GM18951 (cell line): ENCODE measurements around the gene EIF1AD.

ENCODE experiments used
- POLR2A ChIP-seq: IDR thresholded peaks from 4 replicates; pipeline ENCODE4 v1.6.1; 2011; ENCODE audit warnings: mild to moderate bottlenecking; ENCODE audit not compliant: insufficient read length, insufficient read depth; ENCODE audit errors: extremely low read depth
- in situ Hi-C: fragments of 300-500 bp; cut with MboI; formaldehyde crosslinking; loops from one replicate; pipeline ENCODE4 v1.12.0; 2022; ENCODE audit warnings: low sequenced_read_pairs, mixed read lengths, inconsistent platforms; ENCODE audit not compliant: unreplicated experiment

The EIF1AD gene

GRCh38 chr11:65978391-65979238, 23.3 kb downstream of the EIF1AD start:
- in situ Hi-C loops = loop anchor here (25.0 kb wide), 1 partner anchor 266 kb away; the partner anchor contains the start of genes KAT5 and RNASEH2C
- TF ChIP-seq POLR2A = no peak

DNA sequence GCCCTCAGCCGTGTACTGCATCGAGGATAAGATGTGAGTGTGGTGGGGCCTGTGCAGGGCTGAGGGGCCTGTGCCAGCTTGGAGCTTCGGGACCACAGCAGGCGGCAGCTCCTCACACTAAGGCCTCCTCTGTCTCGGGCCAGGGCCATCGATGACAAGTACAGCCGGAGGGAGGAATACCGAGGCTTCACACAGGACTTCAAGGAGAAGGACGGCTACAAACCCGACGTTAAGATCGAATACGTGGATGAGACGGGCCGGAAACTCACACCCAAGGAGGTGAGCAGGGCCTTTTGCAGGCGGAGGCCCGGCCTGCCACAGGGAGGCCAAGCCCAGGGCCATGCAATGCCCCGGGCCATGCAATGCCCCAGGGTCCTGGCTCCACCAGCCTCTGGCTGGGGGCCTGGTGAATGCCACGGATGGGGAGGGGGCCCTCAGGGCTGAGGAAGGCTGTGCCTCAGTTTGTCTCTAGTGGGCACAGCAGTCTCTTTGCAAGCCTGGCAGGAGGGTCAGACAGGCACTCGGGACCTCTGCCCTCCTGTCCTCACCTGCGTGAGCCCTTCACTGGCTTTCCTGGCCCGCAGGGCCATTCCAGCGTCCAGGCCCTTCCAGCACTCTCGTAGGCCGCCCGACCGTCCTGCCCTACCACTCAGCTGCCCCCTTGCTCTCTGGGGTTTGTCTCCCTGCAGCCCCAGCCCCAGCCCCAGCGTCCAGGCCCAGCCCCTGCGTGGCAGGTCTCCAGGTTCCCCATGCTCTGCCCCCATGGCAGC, 24.2 kb downstream of the EIF1AD start:
- in situ Hi-C loops = loop anchor here (25.0 kb wide), 1 partner anchor 266 kb away; the partner anchor contains the start of genes KAT5 and RNASEH2C
- TF ChIP-seq POLR2A = no peak

- in situ Hi-C loops = loop anchor here (25.0 kb wide), 1 partner anchor 264 kb away; the partner anchor contains the start of genes KAT5 and RNASEH2C
- TF ChIP-seq POLR2A = no peak
Measured at GRCh38 chr11:65976216-65977176, 25.5 kb downstream of the EIF1AD start.

DNA sequence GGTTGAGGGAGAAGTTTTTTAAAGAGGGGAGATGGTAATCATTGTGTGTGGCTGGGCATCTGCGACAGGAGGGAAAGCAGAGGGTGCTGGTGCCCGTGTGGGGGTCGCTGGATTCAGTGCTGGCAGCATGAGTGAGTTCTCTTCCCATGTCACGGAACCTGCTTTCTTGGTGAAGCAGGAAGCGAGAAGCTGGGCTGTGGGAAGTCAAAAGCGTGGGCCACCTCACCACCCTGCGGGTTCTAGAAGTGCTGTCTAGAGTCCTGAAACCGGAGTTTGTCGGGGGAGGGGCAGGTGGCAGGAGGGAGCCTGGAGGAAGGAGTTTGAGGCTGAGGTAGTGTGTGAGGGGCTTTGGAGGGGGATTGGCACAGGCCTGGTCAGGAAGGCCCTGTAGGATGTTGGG, 26.2 kb downstream of the EIF1AD start:
- in situ Hi-C loops = loop anchor here (25.0 kb wide), 1 partner anchor 263 kb away; the partner anchor contains the start of genes KAT5 and RNASEH2C
- TF ChIP-seq POLR2A = no peak

DNA sequence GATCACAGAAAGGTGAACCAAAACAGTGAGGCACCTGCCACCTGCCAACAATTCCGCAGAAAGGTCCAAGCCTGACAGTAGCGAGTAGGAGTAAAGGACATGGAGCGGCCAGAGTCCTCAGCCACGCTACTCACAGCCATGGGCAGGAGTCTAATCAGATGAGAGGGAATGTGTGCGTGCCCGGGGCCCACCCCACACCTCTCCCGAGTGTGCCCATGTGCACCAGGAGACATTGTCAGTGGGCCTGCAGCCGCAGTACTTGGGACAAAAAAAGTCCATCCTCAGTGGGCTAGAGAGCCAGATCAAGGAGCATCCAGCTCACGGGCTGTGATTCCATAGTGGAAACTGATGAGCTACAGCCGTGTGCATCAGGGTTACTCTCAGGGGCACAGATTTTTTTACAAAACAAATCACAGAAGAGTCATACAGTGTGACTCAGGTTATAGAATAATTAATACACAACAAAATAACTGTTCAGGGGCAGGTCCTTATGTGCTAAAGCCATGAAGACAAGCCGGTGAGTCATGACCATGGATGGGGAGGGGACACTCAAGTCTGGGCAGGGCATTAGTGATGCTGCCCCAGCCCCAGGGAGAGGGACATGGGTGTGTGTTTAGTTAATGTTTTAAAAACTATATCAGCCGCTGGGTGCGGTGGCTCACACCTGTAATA, 28.4 kb downstream of the EIF1AD start:
- TF ChIP-seq POLR2A = no peak
- in situ Hi-C loops = no loop called here

- TF ChIP-seq POLR2A = no peak
- in situ Hi-C loops = no loop called here
Measured at GRCh38 chr11:65972116-65972515, 29.8 kb downstream of the EIF1AD start.

DNA sequence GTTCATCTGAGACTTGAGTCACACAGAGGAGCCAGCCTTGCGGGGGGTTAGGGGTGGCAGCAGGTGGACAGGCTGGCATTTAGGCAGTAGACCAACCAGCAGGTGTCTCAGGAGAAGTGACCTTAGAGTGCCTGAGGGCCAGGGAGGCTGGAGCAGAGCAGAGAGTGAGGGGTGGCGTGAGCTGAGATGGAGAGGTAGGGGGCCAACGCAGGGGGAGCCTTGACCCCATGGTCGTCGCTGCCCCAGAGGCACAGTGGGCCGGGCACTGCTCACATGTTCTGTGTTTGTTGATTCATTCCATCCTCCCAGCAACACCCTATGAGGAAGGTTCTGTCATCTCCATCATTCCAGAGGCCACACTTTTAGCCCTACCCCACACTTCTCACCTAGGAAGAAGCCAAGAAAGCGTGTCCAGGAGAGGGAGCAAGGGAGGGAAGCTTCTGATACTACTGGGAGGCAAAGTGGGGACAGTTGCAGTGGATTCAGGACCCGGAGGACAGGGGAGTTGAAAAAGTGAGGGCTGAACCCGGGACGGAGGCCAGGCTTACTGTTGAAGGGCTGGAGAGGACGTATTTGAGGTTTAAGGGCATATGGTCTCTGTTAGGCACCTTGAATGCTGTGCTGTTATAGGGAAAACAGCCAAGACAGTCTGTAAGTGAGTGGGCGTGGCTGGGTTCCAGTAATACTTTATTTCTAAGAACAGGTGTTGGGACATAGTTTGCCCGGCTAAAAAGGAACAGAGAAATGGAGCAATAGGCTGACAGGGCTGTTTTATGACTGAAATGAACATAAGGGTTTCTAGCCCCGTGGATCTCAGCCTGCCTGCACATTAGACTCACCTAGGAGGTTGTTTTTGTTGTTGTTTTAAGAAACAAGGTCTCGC, 33.1 kb downstream of the EIF1AD start:
- TF ChIP-seq POLR2A = no peak
- in situ Hi-C loops = no loop called here

GRCh38 chr11:65967329-65967934, 34.5 kb downstream of the EIF1AD start:
- TF ChIP-seq POLR2A = no peak
- in situ Hi-C loops = no loop called here

DNA sequence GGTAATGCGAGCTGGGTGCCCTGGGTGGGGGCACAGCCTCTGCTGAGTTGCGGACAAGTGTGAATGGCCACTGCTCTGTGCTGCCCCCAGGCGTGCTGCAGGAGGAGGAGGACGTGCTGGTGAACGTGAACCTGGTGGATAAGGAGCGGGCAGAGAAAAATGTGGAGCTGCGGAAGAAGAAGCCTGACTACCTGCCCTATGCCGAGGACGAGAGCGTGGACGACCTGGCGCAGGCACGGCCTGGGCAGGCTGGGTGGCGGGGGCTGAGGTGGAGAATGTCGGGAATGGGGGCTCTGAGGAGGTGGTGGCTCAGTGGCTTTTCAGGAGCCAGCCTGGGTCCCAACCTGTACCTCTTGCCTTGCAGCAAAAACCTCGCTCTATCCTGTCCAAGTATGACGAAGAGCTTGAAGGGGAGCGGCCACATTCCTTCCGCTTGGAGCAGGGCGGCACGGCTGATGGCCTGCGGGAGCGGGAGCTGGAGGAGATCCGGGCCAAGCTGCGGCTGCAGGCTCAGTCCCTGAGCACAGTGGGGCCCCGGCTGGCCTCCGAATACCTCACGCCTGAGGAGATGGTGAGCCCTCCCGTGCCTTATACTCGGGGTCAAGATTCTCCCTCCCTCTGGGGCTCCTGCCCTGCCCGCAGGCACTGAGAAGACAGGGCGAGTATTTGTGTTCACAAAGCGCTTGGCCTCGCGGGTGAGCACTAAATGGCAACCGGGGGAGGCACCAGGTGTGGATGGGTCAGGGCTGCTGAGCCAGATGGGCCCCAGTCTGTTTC, 35.8 kb downstream of the EIF1AD start:
- in situ Hi-C loops = no loop called here
- no peak for TF ChIP-seq POLR2A

GRCh38 chr11:65964906-65965305, 37.1 kb downstream of the EIF1AD start:
- in situ Hi-C loops = no loop called here
- TF ChIP-seq POLR2A = no peak

- TF ChIP-seq POLR2A = no peak
- in situ Hi-C loops = no loop called here
Measured at GRCh38 chr11:65962141-65962564, 39.8 kb downstream of the EIF1AD start.
